OCI-LY7 (cell line): ENCODE measurements around the gene ZNF813. TPM values are rescaled to one million over a fixed set of nuclear protein-coding genes. Genes with fewer than 3 reads are reported as not detected.

ENCODE experiments used
- BruUV-seq: library from RNA; stranded (reverse); fragments of 400-500 nt; replicated peaks from 2 replicates; lab custom pipeline; 2021; lab: Mats Ljungman, UMichigan
- CTCF ChIA-PET: fragments of 300-600 bp; sonication (Branson Sonifier 250); formaldehyde crosslinking; loops from one replicate; lab custom pipeline; 2022; ENCODE audit warnings: antibody characterized with exemption; ENCODE audit not compliant: unreplicated experiment; lab: Charles Lee
- POLR2A ChIA-PET: fragments of 300-600 bp; sonication (Branson Sonifier 250); formaldehyde crosslinking; loops from one replicate; lab custom pipeline; 2022; ENCODE audit warnings: antibody characterized with exemption; lab: Charles Lee
- DNase-seq: peaks from one replicate; pipeline ENCODE4 v3.0.0-alpha.2; 2015; ENCODE audit warnings: low spot score
- H2AFZ ChIP-seq: fragments of 200-600 bp; sonication (generic), shearing (Covaris generic); 2 replicates; pipeline ENCODE4 v1.6.1; 2014; ENCODE audit warnings: mild to moderate bottlenecking, antibody characterized with exemption, low read length, moderate library complexity
- H3K27ac ChIP-seq: fragments of 200-600 bp; sonication (generic); 2 replicates; pipeline ENCODE4 v1.5.1; 2014; ENCODE audit warnings: mixed run types, low read depth, mild to moderate bottlenecking, moderate library complexity, low read length, inconsistent platforms; ENCODE audit not compliant: poor library complexity, severe bottlenecking
- H3K36me3 ChIP-seq: fragments of 200-600 bp; sonication (generic); 2 replicates; pipeline ENCODE4 v1.6.1; 2014; ENCODE audit warnings: mild to moderate bottlenecking, antibody characterized with exemption, low read length, moderate library complexity, mixed read lengths; ENCODE audit not compliant: insufficient read depth
- H3K4me1 ChIP-seq: fragments of 200-600 bp; sonication (generic); 2 replicates; pipeline ENCODE4 v1.5.1; 2014; ENCODE audit warnings: mild to moderate bottlenecking, low read length; ENCODE audit not compliant: insufficient read depth, poor library complexity, severe bottlenecking
- H3K4me2 ChIP-seq: fragments of 200-600 bp; sonication (generic); 2 replicates; pipeline ENCODE4 v1.6.1; 2014; ENCODE audit warnings: mild to moderate bottlenecking, low read length
- H3K4me3 ChIP-seq: fragments of 200-600 bp; sonication (generic); 2 replicates; pipeline ENCODE4 v1.5.1; 2014; ENCODE audit warnings: mild to moderate bottlenecking, low read depth, low read length; ENCODE audit not compliant: poor library complexity, severe bottlenecking
- H3K79me2 ChIP-seq: fragments of 200-600 bp; sonication (generic); 2 replicates; pipeline ENCODE4 v1.6.1; 2016; ENCODE audit warnings: low read depth, mild to moderate bottlenecking, low read length, moderate library complexity, mixed read lengths; ENCODE audit not compliant: insufficient read depth
- H3K9me2 ChIP-seq: fragments of 200-600 bp; sonication (generic); 2 replicates; pipeline ENCODE4 v1.6.1; 2016; ENCODE audit warnings: mild to moderate bottlenecking, low read length, mixed read lengths; ENCODE audit not compliant: insufficient read depth
- H3K9me3 ChIP-seq: fragments of 200-600 bp; sonication (generic); 2 replicates; pipeline ENCODE4 v1.6.1; 2014; ENCODE audit warnings: mild to moderate bottlenecking, mixed run types, low read length, mixed read lengths
- H4K20me1 ChIP-seq: fragments of 200-600 bp; sonication (generic); 2 replicates; pipeline ENCODE4 v1.6.1; 2014; ENCODE audit warnings: mild to moderate bottlenecking, antibody characterized with exemption, low read length, moderate library complexity, mixed read lengths; ENCODE audit not compliant: insufficient read depth
- EZH2phosphoT487 ChIP-seq: fragments of 200-600 bp; sonication (generic); IDR thresholded peaks from 2 replicates; pipeline ENCODE4 v1.6.1; 2018; ENCODE audit warnings: low read depth, borderline replicate concordance, mild to moderate bottlenecking, mixed run types, antibody characterized with exemption, low read length, moderate library complexity, mixed read lengths
- intact Hi-C: fragments of 100-400 bp; cut with micrococcal nuclease; formaldehyde crosslinking; loops from one replicate; pipeline ENCODE4 v1.10.0; 2022; ENCODE audit not compliant: unreplicated experiment
- total RNA-seq, 2 experiments: library from RNA; depleted of rRNA in 1 of 2; stranded (reverse); fragments of >200 nt in 1 of 2; shearing (Covaris generic) in 1 of 2; gene quantifications; 2 replicates each; pipeline ENCODE4 v1.2.3, GENCODE V29; 2014 to 2022
- TF ChIP-seq, protein P1 (sequence below): fragments of 200-600 bp; sonication (generic); conservative IDR thresholded peaks from 2 replicates; pipeline ENCODE4 v1.5.1; 2014; ENCODE audit warnings: mild to moderate bottlenecking, antibody characterized with exemption, low read length, moderate library complexity, mixed read lengths

The ZNF813 gene
- total RNA-seq, 2 experiments from 2014 or later = 5.9 to 6.7 TPM

DNA sequence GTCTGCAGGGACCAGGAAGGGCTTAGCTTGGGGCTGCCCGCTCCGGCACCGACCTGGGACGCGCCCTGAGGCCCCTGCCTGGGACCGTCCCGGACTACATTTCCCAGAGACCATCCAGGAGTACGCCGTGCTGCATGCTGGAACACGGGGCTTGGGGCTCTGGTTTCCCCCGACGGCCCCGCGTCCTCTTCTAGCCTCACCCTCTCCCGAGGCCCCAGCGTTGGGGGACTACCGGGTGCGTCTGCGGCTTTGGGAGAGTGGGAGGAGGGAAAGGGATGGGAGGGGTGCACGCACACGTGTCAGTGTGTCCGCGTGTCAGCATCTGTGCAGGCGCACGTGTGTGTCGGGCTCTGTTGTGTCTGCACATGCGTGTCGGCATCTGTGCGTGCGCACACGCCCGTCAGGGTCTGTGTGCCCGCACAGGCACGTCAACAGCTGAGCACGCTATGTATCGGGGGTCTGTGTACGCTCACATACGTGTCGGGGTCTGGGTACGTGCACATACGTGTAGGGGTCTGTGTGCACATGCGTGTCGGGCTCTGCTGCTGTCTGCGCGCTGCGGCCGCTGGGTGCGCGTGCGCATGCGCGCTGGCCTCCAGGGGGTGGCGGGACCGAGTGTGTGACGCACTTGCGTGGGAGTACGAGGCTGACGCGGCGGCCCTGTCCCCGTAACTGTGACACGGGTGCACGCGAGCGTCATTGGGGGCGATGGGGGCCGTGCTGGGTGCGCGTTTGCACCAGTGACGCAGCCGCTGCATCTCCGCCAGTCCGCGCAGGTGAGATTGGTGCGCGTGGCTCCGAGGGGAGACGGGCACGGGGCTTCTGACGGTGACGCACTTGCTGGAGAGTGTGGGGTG is 70.2 kb downstream of the ZNF813 start, which contains the start of gene ZNF331:
TSS of gene ZNF331 (plus strand) at position 625 of the 857 bp plus-strand sequence. CDS start 31,232 bp downstream, outside the sequence.
- TF ChIP-seq, protein P1, sequence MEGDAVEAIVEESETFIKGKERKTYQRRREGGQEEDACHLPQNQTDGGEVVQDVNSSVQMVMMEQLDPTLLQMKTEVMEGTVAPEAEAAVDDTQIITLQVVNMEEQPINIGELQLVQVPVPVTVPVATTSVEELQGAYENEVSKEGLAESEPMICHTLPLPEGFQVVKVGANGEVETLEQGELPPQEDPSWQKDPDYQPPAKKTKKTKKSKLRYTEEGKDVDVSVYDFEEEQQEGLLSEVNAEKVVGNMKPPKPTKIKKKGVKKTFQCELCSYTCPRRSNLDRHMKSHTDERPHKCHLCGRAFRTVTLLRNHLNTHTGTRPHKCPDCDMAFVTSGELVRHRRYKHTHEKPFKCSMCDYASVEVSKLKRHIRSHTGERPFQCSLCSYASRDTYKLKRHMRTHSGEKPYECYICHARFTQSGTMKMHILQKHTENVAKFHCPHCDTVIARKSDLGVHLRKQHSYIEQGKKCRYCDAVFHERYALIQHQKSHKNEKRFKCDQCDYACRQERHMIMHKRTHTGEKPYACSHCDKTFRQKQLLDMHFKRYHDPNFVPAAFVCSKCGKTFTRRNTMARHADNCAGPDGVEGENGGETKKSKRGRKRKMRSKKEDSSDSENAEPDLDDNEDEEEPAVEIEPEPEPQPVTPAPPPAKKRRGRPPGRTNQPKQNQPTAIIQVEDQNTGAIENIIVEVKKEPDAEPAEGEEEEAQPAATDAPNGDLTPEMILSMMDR = 0 out of 2 replicates have a peak, but pooled peaks have one; percentile 20
- no peak for TF ChIP-seq EZH2phosphoT487
- ChIA-PET CTCF (no interaction called here), POLR2A (no interaction called here)
- Histone ChIP-seq H4K20me1 (no peaks in the 10 kb centered on the region), H2AFZ (peak within 1 kb of the TSS; percentile 78; the same call in 1 of the 2 replicates), H3K9me3 (no peaks in the 10 kb centered on the region), H3K9me2 (no peaks in the 10 kb centered on the region), H3K79me2 (no peaks in the 10 kb centered on the region), H3K4me2 (peak within 1 kb of the TSS; percentile 86), H3K36me3 (peaks cover 3% of the 10 kb centered on the region), H3K27ac (no peak within 1 kb of the TSS), H3K4me1 (peaks cover 7% of the 10 kb centered on the region), H3K4me3 (peak within 1 kb of the TSS; percentile 87)
- DNase-seq = peak; percentile 78
- intact Hi-C loops = no loop called here
- BruUV-seq = no TSS peak

DNA sequence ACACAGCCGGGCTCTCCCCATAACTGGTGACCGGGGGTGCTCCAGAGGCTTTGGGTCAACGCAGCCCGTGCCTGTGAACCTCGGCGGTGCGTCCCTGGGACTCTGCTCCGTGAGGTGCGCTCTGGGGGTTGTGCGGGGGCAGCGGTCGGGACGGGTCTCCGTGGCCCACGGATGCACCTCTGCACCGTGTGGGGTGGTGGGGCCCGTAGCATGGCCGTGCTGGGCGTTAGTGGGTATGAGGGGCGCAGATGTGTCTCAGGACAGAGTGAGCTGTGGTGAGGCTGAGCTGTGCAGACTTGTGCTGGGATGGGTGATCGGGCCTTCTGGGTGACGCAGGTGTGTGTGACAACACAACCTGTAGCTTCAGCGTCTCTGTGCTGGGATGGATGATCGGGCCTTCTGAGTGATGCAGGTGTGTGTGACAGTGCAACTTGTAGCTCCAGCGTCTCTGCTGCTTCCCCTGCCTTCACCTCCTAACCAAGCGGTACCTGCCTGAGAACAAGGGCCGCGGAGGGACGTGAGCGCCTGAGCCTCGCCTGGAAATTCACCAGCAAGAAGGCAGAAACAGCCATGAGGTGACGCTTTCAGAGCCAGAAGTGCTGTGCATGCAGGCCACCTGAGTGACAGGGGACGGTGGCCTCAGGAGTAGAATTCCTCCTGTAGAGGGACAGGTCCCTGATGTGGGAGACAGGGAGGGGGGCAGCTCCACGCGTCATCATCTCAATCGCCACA is 71.0 kb downstream of the ZNF813 start:
- no TSS peak for BruUV-seq
- Histone ChIP-seq H2AFZ (peak overlapping the region; percentile 78; the same call in 1 of the 2 replicates), H3K4me3 (peak overlapping the region; percentile 87), H3K36me3 (peaks cover 3% of the 10 kb centered on the region), H3K79me2 (no peaks in the 10 kb centered on the region), H3K9me3 (no peaks in the 10 kb centered on the region), H3K4me1 (peaks cover 7% of the 10 kb centered on the region), H4K20me1 (no peaks in the 10 kb centered on the region), H3K9me2 (no peaks in the 10 kb centered on the region), H3K27ac (no peak overlapping the region), H3K4me2 (peak overlapping the region; percentile 86)
- intact Hi-C loops = no loop called here
- DNase-seq = peak; percentile 5
- no peak for TF ChIP-seq EZH2phosphoT487
- TF ChIP-seq, protein P1 = no peak
- POLR2A ChIA-PET = no interaction called here
- CTCF ChIA-PET = no interaction called here
